ENCODE data around the gene CDKN3.

DNA sequence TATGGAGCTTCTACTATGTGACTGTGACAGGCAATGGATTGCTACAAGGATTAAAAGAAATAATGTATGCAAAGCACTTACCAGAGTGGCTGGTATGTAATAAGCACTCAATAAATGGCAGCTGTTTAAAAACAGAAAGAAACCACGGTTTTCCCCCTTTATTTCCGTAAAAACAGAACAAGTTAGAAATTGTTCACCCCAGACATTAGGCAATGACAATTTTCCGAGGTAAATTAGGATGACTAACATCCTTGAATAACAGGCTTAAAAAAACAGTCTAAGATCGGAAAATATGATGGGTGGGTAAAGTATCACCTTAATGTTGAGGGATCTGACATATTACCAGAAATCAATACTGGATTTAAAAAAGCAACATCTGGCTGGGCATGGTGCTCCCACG lies 65.2 kb downstream of the CDKN3 start:
- TF ChIP-seq POLR2A (IDR thresholded peaks at IDR 0.05) (no peak), POLR2AphosphoS5 (IDR thresholded peaks at IDR 0.05) (no peak)
- TF ChIP-seq, protein P1, sequence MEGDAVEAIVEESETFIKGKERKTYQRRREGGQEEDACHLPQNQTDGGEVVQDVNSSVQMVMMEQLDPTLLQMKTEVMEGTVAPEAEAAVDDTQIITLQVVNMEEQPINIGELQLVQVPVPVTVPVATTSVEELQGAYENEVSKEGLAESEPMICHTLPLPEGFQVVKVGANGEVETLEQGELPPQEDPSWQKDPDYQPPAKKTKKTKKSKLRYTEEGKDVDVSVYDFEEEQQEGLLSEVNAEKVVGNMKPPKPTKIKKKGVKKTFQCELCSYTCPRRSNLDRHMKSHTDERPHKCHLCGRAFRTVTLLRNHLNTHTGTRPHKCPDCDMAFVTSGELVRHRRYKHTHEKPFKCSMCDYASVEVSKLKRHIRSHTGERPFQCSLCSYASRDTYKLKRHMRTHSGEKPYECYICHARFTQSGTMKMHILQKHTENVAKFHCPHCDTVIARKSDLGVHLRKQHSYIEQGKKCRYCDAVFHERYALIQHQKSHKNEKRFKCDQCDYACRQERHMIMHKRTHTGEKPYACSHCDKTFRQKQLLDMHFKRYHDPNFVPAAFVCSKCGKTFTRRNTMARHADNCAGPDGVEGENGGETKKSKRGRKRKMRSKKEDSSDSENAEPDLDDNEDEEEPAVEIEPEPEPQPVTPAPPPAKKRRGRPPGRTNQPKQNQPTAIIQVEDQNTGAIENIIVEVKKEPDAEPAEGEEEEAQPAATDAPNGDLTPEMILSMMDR (IDR thresholded peaks at IDR 0.05), result no peak
